T-helper 2 cell treated with Interferon-gamma antibody and Interleukin-4, amounts not matched to agents 5 μg/mL and 100 μg/mL, for 36 hours (primary cell): Measurements from ENCODE around the gene BMP2K.

Source experiments
- DNase-seq: peaks from one replicate; pipeline ENCODE4 v3.0.0; 2021; ENCODE audit warnings: low spot score
- H3K27ac Mint-ChIP-seq: one replicate; pipeline ENCODE4 v1.8.0; 2021; ENCODE audit warnings: mild to moderate bottlenecking, mixed read lengths
- H3K27me3 Mint-ChIP-seq: one replicate; pipeline ENCODE4 v1.8.0; 2021; ENCODE audit warnings: low read depth, mixed read lengths
- H3K36me3 Mint-ChIP-seq: one replicate; pipeline ENCODE4 v1.8.0; 2021; ENCODE audit warnings: low read depth, mixed read lengths
- H3K4me1 Mint-ChIP-seq: one replicate; pipeline ENCODE4 v1.8.0; 2021; ENCODE audit warnings: low read depth, mixed read lengths
- H3K4me3 Mint-ChIP-seq: one replicate; pipeline ENCODE4 v1.8.0; 2022; ENCODE audit warnings: mild to moderate bottlenecking, moderate library complexity, mixed read lengths
- H3K9me3 Mint-ChIP-seq: one replicate; pipeline ENCODE4 v1.8.0; 2021; ENCODE audit warnings: mixed read lengths

Gene BMP2K

DNA sequence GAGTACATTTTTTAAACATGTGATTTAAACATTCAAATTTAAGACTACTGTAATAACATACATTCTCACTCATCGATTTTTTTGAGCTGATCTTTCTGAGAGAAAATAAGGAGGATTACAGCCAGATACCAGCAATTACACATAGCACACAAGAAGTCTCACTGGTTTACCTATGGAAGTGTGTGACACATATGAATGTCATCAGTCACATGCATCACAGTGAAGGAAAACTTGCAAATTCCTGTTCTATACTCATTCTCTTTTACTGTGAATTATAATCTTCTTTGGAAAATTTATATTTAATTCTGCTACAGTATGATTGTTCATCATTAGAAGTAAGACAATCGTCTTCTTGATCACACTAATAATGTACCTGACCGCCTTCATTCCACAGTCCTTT, 21.3 kb upstream of the BMP2K start:
- no peak overlapping the region for H3K27ac Mint-ChIP-seq
- no peak overlapping the region for H3K4me3 Mint-ChIP-seq
- H3K36me3 Mint-ChIP-seq = no peaks in the 10 kb centered on the region
- no peaks in the 10 kb centered on the region for H3K9me3 Mint-ChIP-seq
- no peak for DNase-seq
- no peaks in the 10 kb centered on the region for H3K4me1 Mint-ChIP-seq
- H3K27me3 Mint-ChIP-seq = peaks cover 23% of the 10 kb centered on the region

DNA sequence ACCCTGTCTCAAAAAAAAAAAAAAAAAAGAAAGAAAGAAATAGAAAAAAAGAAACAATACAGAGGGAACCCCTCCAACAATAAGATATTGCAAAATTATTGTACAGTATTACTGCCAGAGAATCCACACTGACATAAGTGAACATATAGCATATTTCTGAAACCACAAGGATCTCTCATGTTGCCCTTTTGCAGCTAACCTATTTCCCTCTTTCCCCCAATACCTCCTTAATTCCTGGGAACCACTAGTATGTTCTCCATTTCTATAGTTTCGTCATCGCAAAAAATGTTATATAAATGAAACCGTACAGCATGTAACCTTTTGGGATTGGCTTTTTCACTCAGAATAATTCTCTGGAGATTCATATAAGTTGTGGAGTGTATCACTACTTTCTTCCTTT, 20.0 kb upstream of the BMP2K start:
- Mint-ChIP-seq H3K4me3 (no peak overlapping the region), H3K9me3 (no peaks in the 10 kb centered on the region), H3K36me3 (no peaks in the 10 kb centered on the region), H3K27ac (no peak overlapping the region), H3K4me1 (no peaks in the 10 kb centered on the region), H3K27me3 (peaks cover 26% of the 10 kb centered on the region)
- no peak for DNase-seq

DNA sequence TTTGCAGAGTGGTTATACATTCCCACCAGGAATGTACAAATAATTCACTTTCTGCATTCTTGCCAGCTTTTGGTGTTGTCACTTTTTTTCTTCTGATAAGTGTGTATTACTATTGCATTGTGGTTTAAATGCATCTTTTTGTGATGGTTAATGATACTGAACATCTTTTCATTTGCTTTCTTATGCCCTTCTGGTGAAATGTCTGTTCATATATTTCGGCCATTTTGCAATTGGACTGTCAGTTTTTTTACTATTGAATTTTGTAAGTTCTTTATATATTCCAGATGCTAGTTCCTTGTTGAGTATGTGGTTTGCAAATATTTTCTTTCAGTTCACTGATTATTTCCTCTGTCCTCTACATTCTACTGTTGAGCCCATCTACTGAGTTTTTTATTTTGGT, 19.4 kb upstream of the BMP2K start:
- no peak overlapping the region for H3K4me3 Mint-ChIP-seq
- no peaks in the 10 kb centered on the region for H3K4me1 Mint-ChIP-seq
- H3K27ac Mint-ChIP-seq = no peak overlapping the region
- no peaks in the 10 kb centered on the region for H3K9me3 Mint-ChIP-seq
- DNase-seq = no peak
- peaks cover 28% of the 10 kb centered on the region for H3K27me3 Mint-ChIP-seq
- no peaks in the 10 kb centered on the region for H3K36me3 Mint-ChIP-seq

DNA sequence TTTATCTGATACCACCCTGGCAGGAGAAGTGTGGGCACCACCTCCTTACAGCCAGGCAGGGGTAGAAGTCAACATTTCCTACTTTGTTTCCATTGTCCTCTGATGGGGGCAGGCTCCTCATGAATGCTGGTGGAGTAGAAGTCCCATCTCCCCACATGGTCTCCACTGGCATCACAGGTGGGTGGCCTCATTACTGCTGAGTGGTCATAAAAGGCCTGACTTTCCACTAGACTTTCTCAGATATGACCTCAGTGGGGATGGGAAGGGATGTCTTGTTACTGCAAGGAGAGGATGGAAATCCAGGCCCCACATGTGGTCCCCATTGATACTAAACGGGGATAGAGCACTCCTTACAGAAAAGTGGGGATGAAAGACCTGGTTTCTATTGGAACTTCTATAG, 18.6 kb upstream of the BMP2K start:
- H3K4me3 Mint-ChIP-seq = no peak overlapping the region
- no peak for DNase-seq
- no peaks in the 10 kb centered on the region for H3K9me3 Mint-ChIP-seq
- no peaks in the 10 kb centered on the region for H3K4me1 Mint-ChIP-seq
- H3K27me3 Mint-ChIP-seq = peaks cover 35% of the 10 kb centered on the region
- no peak overlapping the region for H3K27ac Mint-ChIP-seq
- H3K36me3 Mint-ChIP-seq = no peaks in the 10 kb centered on the region

DNA sequence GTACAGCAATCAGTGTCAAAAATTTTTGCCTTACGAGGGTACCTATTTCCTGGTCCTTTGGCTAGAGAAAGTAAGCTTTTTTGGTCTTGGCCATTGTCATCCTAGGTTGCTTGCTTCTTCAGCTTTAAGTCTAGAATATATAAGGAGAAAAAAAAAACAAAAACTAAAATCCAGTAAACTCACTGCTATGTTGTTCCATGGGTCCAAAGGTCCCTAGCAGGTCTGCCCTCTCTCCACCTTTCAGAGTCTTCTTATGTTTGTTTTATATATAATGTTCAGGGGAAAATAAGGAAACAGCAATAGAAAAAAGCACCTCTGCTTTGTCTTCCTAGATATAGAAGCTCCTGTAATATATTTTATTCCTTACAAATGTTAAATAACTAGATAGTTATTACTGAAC, 18.1 kb upstream of the BMP2K start:
- Mint-ChIP-seq H3K27me3 (peaks cover 31% of the 10 kb centered on the region), H3K36me3 (no peaks in the 10 kb centered on the region), H3K27ac (no peak overlapping the region), H3K9me3 (no peaks in the 10 kb centered on the region), H3K4me3 (no peak overlapping the region), H3K4me1 (no peaks in the 10 kb centered on the region)
- no peak for DNase-seq

DNA sequence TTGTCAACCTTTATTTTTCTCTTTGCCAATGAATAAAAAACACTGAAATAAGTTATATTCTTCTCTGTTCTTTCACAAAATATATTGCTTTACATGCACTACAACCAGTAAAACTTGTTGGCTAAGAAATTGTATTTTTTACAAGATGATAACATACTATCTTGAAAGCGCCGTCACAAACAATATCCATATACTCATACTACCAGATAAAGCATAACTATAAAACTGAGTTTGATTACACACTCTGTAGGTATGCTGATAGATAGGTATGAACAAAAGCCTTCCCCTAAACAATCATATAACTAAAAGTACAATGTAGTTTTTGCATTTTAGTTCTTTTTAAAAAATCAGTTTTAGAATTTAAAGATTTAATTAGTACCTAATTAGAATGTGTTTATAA, 13.6 kb upstream of the BMP2K start:
- no peak overlapping the region for H3K4me3 Mint-ChIP-seq
- H3K9me3 Mint-ChIP-seq = no peaks in the 10 kb centered on the region

DNA sequence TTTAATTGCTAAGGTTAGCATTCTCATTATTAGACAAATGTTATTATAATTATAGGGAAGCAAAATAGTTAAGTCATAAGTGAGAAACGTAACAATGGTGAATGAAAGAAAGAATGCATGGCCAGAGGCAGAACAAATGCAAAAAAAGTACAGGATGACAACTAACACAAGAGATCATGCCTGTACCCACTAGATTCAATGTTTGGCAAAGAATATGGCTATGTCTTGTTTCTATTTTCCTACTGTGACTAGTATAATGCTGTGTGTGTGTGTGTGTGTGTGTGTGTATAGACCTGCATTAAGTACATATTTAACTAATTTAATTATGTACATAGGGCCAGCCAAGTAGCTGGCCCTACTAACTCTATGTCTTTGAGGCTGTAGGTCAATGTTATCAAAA, 12.9 kb upstream of the BMP2K start:
- Mint-ChIP-seq H3K4me3 (no peak overlapping the region), H3K27me3 (peaks cover 17% of the 10 kb centered on the region), H3K36me3 (no peaks in the 10 kb centered on the region), H3K27ac (no peak overlapping the region), H3K4me1 (peaks cover 13% of the 10 kb centered on the region), H3K9me3 (no peaks in the 10 kb centered on the region)
- no peak for DNase-seq

More for the DNA sequence above, 13.6 kb upstream of the BMP2K start:
- H3K27me3 Mint-ChIP-seq = peaks cover 17% of the 10 kb centered on the region
- no peak for DNase-seq
- peaks cover 6% of the 10 kb centered on the region for H3K4me1 Mint-ChIP-seq
- no peak overlapping the region for H3K27ac Mint-ChIP-seq
- no peaks in the 10 kb centered on the region for H3K36me3 Mint-ChIP-seq

DNA sequence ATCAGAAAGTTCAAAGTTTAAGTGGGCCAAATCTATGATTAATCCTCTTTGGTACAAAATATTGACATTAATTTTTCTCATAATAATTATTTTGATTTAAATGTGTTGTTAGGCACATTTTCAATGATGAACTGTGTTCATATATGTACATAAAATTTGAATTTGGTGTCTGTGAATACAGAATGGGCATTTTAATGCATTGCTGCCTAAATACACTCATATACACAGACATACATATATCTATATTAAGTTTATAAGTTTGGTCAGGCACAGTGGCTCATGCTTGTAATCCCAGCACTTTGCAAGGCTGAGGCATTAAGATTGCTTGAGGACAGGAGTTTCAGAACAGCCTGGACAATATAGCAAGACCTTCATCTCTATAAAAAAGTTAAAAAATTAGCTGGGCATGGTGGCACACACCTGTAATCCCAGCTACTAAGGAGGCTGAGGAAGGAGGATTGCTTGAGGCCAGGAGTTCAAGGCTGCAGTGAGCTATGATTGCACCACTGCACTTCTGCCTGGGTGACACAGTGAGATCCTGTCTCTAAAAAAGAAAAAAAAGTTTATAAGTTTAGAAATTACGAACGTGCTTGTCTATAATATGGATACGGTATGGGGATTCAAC, 12.3 kb upstream of the BMP2K start:
- Mint-ChIP-seq H3K36me3 (no peaks in the 10 kb centered on the region), H3K27ac (no peak overlapping the region), H3K4me3 (no peak overlapping the region)

DNA sequence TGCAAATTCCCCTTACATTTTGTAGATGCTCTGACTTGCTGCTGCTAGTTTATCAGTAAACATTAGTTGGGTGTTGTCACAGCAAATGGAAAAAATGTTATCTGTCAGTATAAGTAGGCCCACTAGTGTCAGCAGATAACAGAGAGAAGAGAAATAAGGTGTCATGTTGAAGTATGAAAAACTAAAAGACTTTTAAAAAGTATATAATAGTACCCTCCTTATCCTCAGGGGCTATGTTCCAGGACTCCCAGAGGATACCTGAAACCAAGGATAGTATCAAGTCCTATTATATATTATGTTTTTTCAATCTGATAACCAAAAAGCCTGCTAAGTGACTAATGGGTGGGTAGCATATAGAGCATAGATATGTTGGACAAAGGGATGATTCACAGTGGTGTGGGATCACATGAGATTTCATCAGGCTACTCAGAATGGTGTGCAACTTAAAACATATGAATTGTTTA, 11.6 kb upstream of the BMP2K start:
- H3K4me3 Mint-ChIP-seq = no peak overlapping the region
- no peak overlapping the region for H3K27ac Mint-ChIP-seq
- H3K27me3 Mint-ChIP-seq = peaks cover 17% of the 10 kb centered on the region

More for the DNA sequence above, 12.3 kb upstream of the BMP2K start:
- DNase-seq = no peak
- H3K27me3 Mint-ChIP-seq = peaks cover 17% of the 10 kb centered on the region
- no peaks in the 10 kb centered on the region for H3K9me3 Mint-ChIP-seq
- H3K4me1 Mint-ChIP-seq = peaks cover 17% of the 10 kb centered on the region

DNA sequence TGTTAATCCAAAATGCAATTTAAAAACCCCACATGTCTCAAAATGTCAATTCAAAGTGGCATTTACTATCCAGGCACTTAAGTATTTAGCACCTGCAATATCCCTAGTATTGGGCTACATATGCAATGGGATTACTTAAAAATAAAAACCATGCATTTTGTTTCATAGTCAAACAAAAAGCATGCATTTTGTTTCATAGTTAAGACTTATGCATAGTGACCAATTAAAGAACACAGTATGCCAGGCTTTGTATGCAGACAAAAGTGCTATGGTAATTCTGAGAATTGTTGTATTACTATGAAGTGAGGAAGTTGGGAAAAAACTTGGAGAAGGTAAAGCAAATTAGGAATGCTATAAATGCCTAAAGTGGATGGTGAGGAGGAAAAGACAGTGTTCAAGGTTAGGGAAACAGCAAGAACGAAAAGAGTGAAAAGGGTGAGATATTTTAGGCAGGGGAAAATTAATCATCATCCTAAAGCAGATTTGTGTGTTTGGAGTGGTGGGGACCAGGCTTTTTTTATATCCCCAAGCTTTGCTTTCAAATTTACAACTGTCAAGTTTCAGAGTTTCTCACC, 10.6 kb upstream of the BMP2K start:
- H3K9me3 Mint-ChIP-seq = no peaks in the 10 kb centered on the region
- H3K27me3 Mint-ChIP-seq = peaks cover 17% of the 10 kb centered on the region
- H3K4me3 Mint-ChIP-seq = no peak overlapping the region
- H3K4me1 Mint-ChIP-seq = peaks cover 29% of the 10 kb centered on the region
- DNase-seq = no peak
- H3K36me3 Mint-ChIP-seq = no peaks in the 10 kb centered on the region
- H3K27ac Mint-ChIP-seq = no peak overlapping the region

More for the DNA sequence above, 11.6 kb upstream of the BMP2K start:
- Mint-ChIP-seq H3K9me3 (no peaks in the 10 kb centered on the region), H3K36me3 (no peaks in the 10 kb centered on the region), H3K4me1 (peaks cover 22% of the 10 kb centered on the region)
- no peak for DNase-seq

DNA sequence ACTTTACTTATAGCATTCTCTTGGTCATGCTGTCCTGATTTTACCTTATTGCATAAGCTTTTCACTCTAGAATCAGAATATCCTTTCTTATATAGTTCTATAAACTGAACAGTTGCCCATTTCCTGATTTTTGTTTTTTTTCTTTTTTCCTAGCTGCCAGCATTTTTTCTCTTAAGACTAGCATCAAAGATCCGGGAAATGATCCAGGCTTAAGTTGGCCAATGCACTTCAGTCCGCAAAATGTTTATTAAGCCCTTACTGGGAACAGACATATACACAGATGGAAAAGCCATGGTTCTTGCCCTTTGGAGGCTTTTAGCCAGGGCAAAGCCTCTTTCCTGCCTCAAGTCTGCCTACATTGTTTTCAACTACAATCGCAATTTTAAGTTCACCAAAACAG, 10.1 kb upstream of the BMP2K start:
- Mint-ChIP-seq H3K36me3 (no peaks in the 10 kb centered on the region), H3K9me3 (no peaks in the 10 kb centered on the region), H3K27me3 (peaks cover 15% of the 10 kb centered on the region), H3K27ac (no peak overlapping the region), H3K4me3 (no peak overlapping the region), H3K4me1 (peaks cover 33% of the 10 kb centered on the region)
- no peak for DNase-seq

DNA sequence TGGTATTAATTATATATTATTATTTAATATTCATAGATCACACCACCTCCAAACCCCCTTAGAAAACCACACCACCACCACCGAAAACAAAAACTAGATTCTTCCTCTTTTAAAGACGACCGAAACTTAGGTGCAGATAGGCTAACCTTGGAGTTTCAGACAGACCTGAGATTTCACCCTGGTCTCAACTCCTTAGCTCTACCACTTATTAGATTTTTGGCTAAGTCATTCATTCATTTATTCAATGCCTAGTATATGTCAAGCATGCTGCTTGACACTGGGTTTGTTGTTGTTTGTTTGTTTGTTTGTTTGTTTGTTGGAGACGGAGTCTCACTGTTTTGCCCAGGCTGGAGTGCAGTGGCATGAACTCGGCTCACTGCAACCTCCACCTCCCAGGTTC, 9.5 kb upstream of the BMP2K start:
- Mint-ChIP-seq H3K36me3 (no peaks in the 10 kb centered on the region), H3K4me1 (peaks cover 34% of the 10 kb centered on the region), H3K27me3 (peaks cover 11% of the 10 kb centered on the region), H3K27ac (no peak overlapping the region), H3K9me3 (no peaks in the 10 kb centered on the region), H3K4me3 (no peak overlapping the region)
- no peak for DNase-seq

DNA sequence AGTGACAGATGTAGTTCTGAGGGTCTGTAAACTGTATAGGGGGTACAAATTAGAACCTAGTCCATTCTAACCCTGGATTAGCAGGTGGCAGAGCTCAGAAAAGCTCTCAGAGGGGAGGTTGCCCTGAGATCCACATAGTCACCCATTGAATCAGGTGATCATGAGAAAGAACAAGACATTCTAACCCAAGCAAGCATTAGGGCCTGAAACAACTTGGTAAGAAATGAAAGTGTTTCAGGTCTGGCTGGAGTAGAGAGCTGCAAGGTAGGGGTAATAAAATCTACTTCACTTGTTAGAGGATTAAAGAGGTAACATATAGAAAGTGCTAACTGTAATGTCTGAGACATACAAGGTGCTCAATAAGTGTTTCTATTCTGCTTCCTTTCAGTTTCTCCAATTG, 8.8 kb upstream of the BMP2K start:
- Mint-ChIP-seq H3K9me3 (no peaks in the 10 kb centered on the region), H3K4me1 (peaks cover 36% of the 10 kb centered on the region), H3K36me3 (no peaks in the 10 kb centered on the region), H3K4me3 (no peak overlapping the region), H3K27me3 (peaks cover 5% of the 10 kb centered on the region), H3K27ac (no peak overlapping the region)
- DNase-seq = no peak

DNA sequence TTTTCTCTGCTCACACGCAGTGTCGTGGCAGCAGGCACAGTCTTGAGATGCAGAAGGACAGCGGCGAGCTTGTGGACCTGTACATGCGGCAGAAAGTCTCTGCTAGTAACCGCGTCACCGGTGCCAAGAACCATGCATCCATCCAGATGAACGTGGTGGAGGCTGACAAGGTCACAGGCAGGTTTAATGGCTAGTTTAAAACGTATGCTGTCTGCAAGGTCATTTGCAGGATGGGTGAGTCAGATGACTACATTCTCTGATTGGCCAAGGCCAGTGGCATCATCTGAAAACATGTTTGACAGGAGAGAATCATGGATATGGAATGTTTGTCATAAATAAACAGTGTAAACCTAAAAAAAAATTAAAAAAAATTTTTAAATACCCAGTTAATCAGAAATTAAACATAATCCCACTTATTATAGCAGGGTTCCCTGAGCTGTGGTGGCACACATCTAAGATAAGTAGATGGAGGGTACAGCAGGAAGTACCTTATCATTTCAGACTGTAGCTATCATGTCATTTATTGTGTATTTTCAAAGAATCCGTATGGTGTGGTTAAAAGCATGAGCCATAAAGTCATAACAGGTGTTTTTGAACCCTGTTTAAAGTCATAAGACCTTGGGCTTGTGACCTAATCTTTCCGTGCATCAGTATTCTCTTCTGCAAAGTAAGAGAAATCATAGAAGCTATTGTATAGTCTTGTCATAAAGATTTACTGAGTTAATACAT, 7.5 kb upstream of the BMP2K start:
- Mint-ChIP-seq H3K27ac (peak overlapping the region; percentile 23), H3K4me1 (peaks cover 40% of the 10 kb centered on the region), H3K4me3 (peak overlapping the region; percentile 19), H3K36me3 (no peaks in the 10 kb centered on the region), H3K27me3 (peaks cover 2% of the 10 kb centered on the region), H3K9me3 (no peaks in the 10 kb centered on the region)
- DNase-seq = no peak
